ENCODE measurements around the gene LY6G6D.

LY6G6D gene

GRCh38 chr6:31762878-31763618 is 47.9 kb downstream of the LY6G6D start:
- DNase-seq: no peak

GRCh38 chr6:31763619-31763940 is 48.4 kb downstream of the LY6G6D start:
- peak in 10 of 51 donors; percentile 7 to 30 (median 16) for DNase-seq

- DNase-seq: no peak
Observed at GRCh38 chr6:31764198-31764597, 49.0 kb downstream of the LY6G6D start.

- no peak for DNase-seq
Observed at GRCh38 chr6:31765559-31765909, 50.4 kb downstream of the LY6G6D start.

GRCh38 chr6:31765910-31766794 is 51.0 kb downstream of the LY6G6D start:
- DNase-seq: peak in 1 of 51 donors; percentile 8

GRCh38 chr6:31767096-31767645 is 52.0 kb downstream of the LY6G6D start:
- no peak for DNase-seq

Measured in hypothalamus (tissue), 51 donors.